ENCODE measurements around the gene SLC36A3. TPM values are rescaled to one million over a fixed set of nuclear protein-coding genes. Genes with fewer than 3 reads are reported as not detected.
"Not testable (repeated sequence)": the region's sequence is repeated elsewhere in the genome, so short reads cannot be mapped to it uniquely, and the experiment has no call there.

SLC36A3 gene
- total RNA-seq, 1 donor from 2014 or later: not detected

GRCh38 chr5:151309266-151309665, 5.7 kb upstream of the SLC36A3 start:
- DNase-seq (ENCODE audit: low read depth in 2 of 2): not testable (repeated sequence)

GRCh38 chr5:151298063-151298855, 5.3 kb downstream of the SLC36A3 start:
- DNase-seq (ENCODE audit: low read depth in 2 of 2): peak in 1 of 2 donors; percentile 67

- no peak for DNase-seq (ENCODE audit: low read depth in 2 of 2)
Observed at GRCh38 chr5:151296974-151297373, 6.6 kb downstream of the SLC36A3 start.

GRCh38 chr5:151296478-151296830, 7.1 kb downstream of the SLC36A3 start:
- no peak for DNase-seq (ENCODE audit: low read depth in 2 of 2)

- DNase-seq (ENCODE audit: low read depth in 2 of 2): no peak
Observed at GRCh38 chr5:151295791-151296477, 7.6 kb downstream of the SLC36A3 start.

- DNase-seq (ENCODE audit: low read depth in 2 of 2): no peak
Observed at GRCh38 chr5:151295138-151295537, 8.4 kb downstream of the SLC36A3 start.

GRCh38 chr5:151293624-151294023, 9.9 kb downstream of the SLC36A3 start:
- DNase-seq (ENCODE audit: low read depth in 2 of 2): no peak

GRCh38 chr5:151288180-151288579, 15.4 kb downstream of the SLC36A3 start:
- DNase-seq (ENCODE audit: low read depth in 2 of 2): no peak

GRCh38 chr5:151286246-151286645, 17.3 kb downstream of the SLC36A3 start:
- no peak for DNase-seq (ENCODE audit: low read depth in 2 of 2)

GRCh38 chr5:151285683-151286082, 17.9 kb downstream of the SLC36A3 start:
- DNase-seq (ENCODE audit: low read depth in 2 of 2): no peak

- DNase-seq (ENCODE audit: low read depth in 2 of 2): no peak
Observed at GRCh38 chr5:151284392-151284967, 19.1 kb downstream of the SLC36A3 start.

- no peak for DNase-seq (ENCODE audit: low read depth in 2 of 2)
Observed at GRCh38 chr5:151283120-151283825, 20.3 kb downstream of the SLC36A3 start.

- DNase-seq (ENCODE audit: low read depth in 2 of 2): no peak
Observed at GRCh38 chr5:151281001-151281639, 22.4 kb downstream of the SLC36A3 start.

- DNase-seq (ENCODE audit: low read depth in 2 of 2): no peak
Observed at GRCh38 chr5:151280443-151280842, 23.1 kb downstream of the SLC36A3 start.

GRCh38 chr5:151278845-151279244, 24.7 kb downstream of the SLC36A3 start:
- DNase-seq (ENCODE audit: low read depth in 2 of 2): no peak

- no peak for DNase-seq (ENCODE audit: low read depth in 2 of 2)
Observed at GRCh38 chr5:151275803-151276202, 27.8 kb downstream of the SLC36A3 start.

GRCh38 chr5:151274666-151275065, 28.9 kb downstream of the SLC36A3 start:
- no peak for DNase-seq (ENCODE audit: low read depth in 2 of 2)

GRCh38 chr5:151271336-151271735, 32.2 kb downstream of the SLC36A3 start:
- DNase-seq (ENCODE audit: low read depth in 2 of 2): no peak

- DNase-seq (ENCODE audit: low read depth in 2 of 2): peak; percentile 10 to 56
Observed at GRCh38 chr5:151270599-151270998, 33.0 kb downstream of the SLC36A3 start.

GRCh38 chr5:151267491-151268260, 35.9 kb downstream of the SLC36A3 start:
- DNase-seq (ENCODE audit: low read depth in 2 of 2): no peak

- DNase-seq (ENCODE audit: low read depth in 2 of 2): peak in 1 of 2 donors; percentile 25
Observed at GRCh38 chr5:151264113-151264512, 39.5 kb downstream of the SLC36A3 start.
